K562 (cell line): ENCODE results near the gene MYH9. TPM values are rescaled to one million over a fixed set of nuclear protein-coding genes. Genes with fewer than 3 reads are reported as not detected.

Experiments used
- ATAC-seq: fragments of 200-7000 bp; cut with Tn5 transposase; 3 replicates; pipeline ENCODE4 v1.9.1; 2020; ENCODE audit warnings: moderate library complexity
- BruUV-seq: library from RNA; stranded (reverse); fragments of 400-500 nt; replicated peaks from 2 replicates; lab custom pipeline; 2021; lab: Mats Ljungman, UMichigan
- CTCF ChIA-PET: fragments of 300-600 bp; formaldehyde crosslinking; extraction: SDS; loops from one replicate; lab custom pipeline; 2021; ENCODE audit warnings: low intra/inter-chr PET ratio; lab: Yijun Ruan, JAX
- POLR2A ChIA-PET: fragments of 300-600, 350-650 bp; sonication (Branson Sonifier 250); formaldehyde crosslinking; extraction: SDS; loops from one replicate; lab custom pipeline; 2021; ENCODE audit warnings: antibody characterized with exemption, inconsistent platforms; lab: Yijun Ruan, JAX
- DNase-seq, 4 experiments: peaks; one replicate each; pipeline versions ENCODE4 v3.0.0 to v3.0.0-alpha.2; 2011 to 2018; ENCODE audit warnings: low spot score in 3 of 4, mixed read lengths in 3 of 4; ENCODE audit errors: extremely low read depth in 1 of 4
- FAIRE-seq: peaks from 2 replicates; lab custom pipeline; 2011; peaks lifted over from hg19 to GRCh38; lab: Jason Lieb, UNC
- H2AFZ ChIP-seq: 2 replicates; pipeline ENCODE4 v1.6.0; 2011; ENCODE audit warnings: low read depth, low read length, control low read depth, inconsistent platforms
- H3K27ac ChIP-seq: fragments of 200-600 bp; 3 replicates; pipeline ENCODE4 v1.8.0; 2011; ENCODE audit warnings: low read depth, mild to moderate bottlenecking, control low read depth, inconsistent platforms, low read length, moderate library complexity, mixed read lengths; ENCODE audit errors: extremely low read depth
- H3K27me3 ChIP-seq, 2 experiments: fragments of 300-600 bp in 1 of 2; 2 replicates in 1 of 2; 3 replicates in 1 of 2; pipeline versions ENCODE4 v1.6.0 to v1.8.0; 2011; ENCODE audit warnings: inconsistent platforms in 2 of 2, low read length in 2 of 2, mild to moderate bottlenecking in 1 of 2, mixed read lengths in 1 of 2, moderate library complexity in 1 of 2; ENCODE audit not compliant: control insufficient read depth in 2 of 2, insufficient read depth in 2 of 2
- H3K36me3 ChIP-seq: fragments of 300-600 bp; 3 replicates; pipeline ENCODE4 v1.8.0; 2011; ENCODE audit warnings: mild to moderate bottlenecking, low read length, inconsistent platforms; ENCODE audit not compliant: control insufficient read depth, insufficient read depth
- H3K4me1 ChIP-seq, 2 experiments: fragments of 200-600 bp in 1 of 2; replicated peaks in 1 of 2; 2 replicates in 1 of 2; 3 replicates in 1 of 2; pipeline versions ENCODE4 v1.5.1 to v1.8.0; 2011; ENCODE audit warnings: inconsistent platforms in 2 of 2, low read length in 2 of 2, mild to moderate bottlenecking in 1 of 2, mixed read lengths in 1 of 2, moderate library complexity in 1 of 2; ENCODE audit not compliant: control insufficient read depth in 2 of 2, insufficient read depth in 2 of 2
- H3K4me2 ChIP-seq: 2 replicates; pipeline ENCODE4 v1.6.1; 2011; ENCODE audit warnings: low read length, control low read depth, inconsistent platforms, mixed read lengths; ENCODE audit not compliant: insufficient read depth
- H3K4me3 ChIP-seq: fragments of 200-600 bp; sonication (generic), shearing (Covaris generic); 2 replicates; pipeline ENCODE4 v1.5.1; 2016; ENCODE audit warnings: control low read depth, inconsistent platforms
- H3K79me2 ChIP-seq: fragments of 200-600 bp; 3 replicates; pipeline ENCODE4 v1.8.0; 2011; ENCODE audit warnings: low read length, inconsistent platforms; ENCODE audit not compliant: control insufficient read depth, insufficient read depth
- H3K9ac ChIP-seq, 2 experiments: 2 replicates each; pipeline versions ENCODE4 v1.6.0 to v1.6.1; 2011; ENCODE audit warnings: low read depth in 2 of 2, low read length in 2 of 2, control low read depth in 1 of 2, inconsistent platforms in 1 of 2, mild to moderate bottlenecking in 1 of 2, mixed read lengths in 1 of 2; ENCODE audit not compliant: insufficient read depth in 1 of 2
- H3K9me1 ChIP-seq: one replicate; pipeline ENCODE4 v1.6.0; 2011; ENCODE audit warnings: inconsistent platforms, mild to moderate bottlenecking, low read length, moderate library complexity; ENCODE audit not compliant: control insufficient read depth, insufficient read depth
- H3K9me3 ChIP-seq: replicated peaks from 2 replicates; pipeline ENCODE4 v1.5.1; 2011; ENCODE audit warnings: low read depth, low read length, inconsistent platforms; ENCODE audit not compliant: control insufficient read depth, insufficient read depth
- H4K20me1 ChIP-seq: replicated peaks from 2 replicates; pipeline ENCODE4 v1.6.1; 2011; ENCODE audit warnings: low read length, inconsistent platforms, mixed read lengths; ENCODE audit not compliant: control insufficient read depth, insufficient read depth
- ARID1B ChIP-seq: fragments of 450-650 bp; IDR thresholded peaks from 2 replicates; pipeline ENCODE4 v1.6.1; 2016; ENCODE audit warnings: antibody characterized with exemption, mild to moderate bottlenecking, inconsistent platforms
- GTF2E2 ChIP-seq: fragments of 200-800 bp; sonication (Bioruptor generic); IDR thresholded peaks from 2 replicates; pipeline ENCODE4 v1.6.1; 2016; ENCODE audit warnings: missing genetic modification characterization, missing compliant biosample characterization
- YY1 ChIP-seq, 3 experiments: IDR thresholded peaks; 2 replicates each; pipeline ENCODE4 v1.6.1; 2011; ENCODE audit warnings: low read length in 2 of 3, mild to moderate bottlenecking in 2 of 3, moderate library complexity in 2 of 3, borderline replicate concordance in 1 of 3, control low read depth in 1 of 3, low read depth in 1 of 3; ENCODE audit not compliant: insufficient read depth in 3 of 3, insufficient replicate concordance in 2 of 3, control insufficient read depth in 1 of 3, insufficient read length in 1 of 3; ENCODE audit errors: extremely low read depth in 1 of 3
- WGBS: fragments of 100-300 bp; shearing (Covaris generic); methylation state at CpG from one replicate; pipeline ENCODE4 v1.1.6; 2016; ENCODE audit warnings: low coverage, mixed read lengths; ENCODE audit not compliant: insufficient coverage; ENCODE audit errors: missing lambda C conversion rate; 5-methylcytosine and 5-hydroxymethylcytosine counted together
- in situ Hi-C: fragments of 300-500 bp; cut with MboI; formaldehyde crosslinking; loops from 4 replicates; pipeline ENCODE4 v1.15.0; 2018; ENCODE audit warnings: inconsistent platforms, mixed read lengths
- intact Hi-C: fragments of 100-400 bp; cut with micrococcal nuclease; formaldehyde crosslinking; loops from 2 replicates; pipeline ENCODE4 v1.14.2; 2022
- polyA plus RNA-seq, 8 experiments: library from polyadenylated mRNA; depleted of rRNA in 4 of 8; stranded (reverse) in 5 of 8; unstranded in 3 of 8; fragments of >200 nt; fragmentation: Nextera tagmentation in 2 of 8; fragmentation: Illumina TruSeq in 1 of 8; extraction: Ambion mirVana in 2 of 8; extraction: Trizol in 1 of 8; gene quantifications; 2 replicates each; pipeline versions ENCODE4 v1.2.1 to v1.2.3, GENCODE V29; 2011 to 2014; ENCODE audit warnings: inconsistent platforms in 1 of 8, missing spikeins in 1 of 8
- total RNA-seq, 7 experiments: library from RNA; depleted of rRNA in 6 of 7; stranded (reverse); fragments of >200 nt in 6 of 7; fragmentation: Illumina TruSeq in 2 of 7; extraction: Trizol in 2 of 7; gene quantifications; 2 replicates each; pipeline versions ENCODE4 v1.2.1 to v1.2.3, GENCODE V29; 2011 to 2021; ENCODE audit warnings: low replicate concordance in 1 of 7
- TF ChIP-seq, protein P1 (sequence below): sonication (generic); formaldehyde crosslinking; IDR thresholded peaks from 2 replicates; pipeline ENCODE4 v1.8.0; 2022; ENCODE audit warnings: missing genetic modification reagents, mild to moderate bottlenecking, moderate library complexity, borderline replicate concordance
- TF ChIP-seq, protein P2 (sequence below): fragments of 250-450 bp; sonication (Bioruptor Pico); IDR thresholded peaks from 2 replicates; pipeline ENCODE4 v1.8.0; 2022; ENCODE audit warnings: inconsistent platforms, mild to moderate bottlenecking, moderate library complexity, borderline replicate concordance
- TF ChIP-seq, protein P3 (sequence below): fragments of 200-800 bp; sonication (Bioruptor generic); IDR thresholded peaks from 2 replicates; pipeline ENCODE4 v1.6.1; 2017; ENCODE audit warnings: missing genetic modification characterization, missing compliant biosample characterization

Gene MYH9
- total and polyA plus RNA-seq, 9 of the 15 experiments (the other 6 are each of a cell fraction or from before 2014, with no cell fraction given): 0.71 to 111 (median 24.6) TPM

DNA sequence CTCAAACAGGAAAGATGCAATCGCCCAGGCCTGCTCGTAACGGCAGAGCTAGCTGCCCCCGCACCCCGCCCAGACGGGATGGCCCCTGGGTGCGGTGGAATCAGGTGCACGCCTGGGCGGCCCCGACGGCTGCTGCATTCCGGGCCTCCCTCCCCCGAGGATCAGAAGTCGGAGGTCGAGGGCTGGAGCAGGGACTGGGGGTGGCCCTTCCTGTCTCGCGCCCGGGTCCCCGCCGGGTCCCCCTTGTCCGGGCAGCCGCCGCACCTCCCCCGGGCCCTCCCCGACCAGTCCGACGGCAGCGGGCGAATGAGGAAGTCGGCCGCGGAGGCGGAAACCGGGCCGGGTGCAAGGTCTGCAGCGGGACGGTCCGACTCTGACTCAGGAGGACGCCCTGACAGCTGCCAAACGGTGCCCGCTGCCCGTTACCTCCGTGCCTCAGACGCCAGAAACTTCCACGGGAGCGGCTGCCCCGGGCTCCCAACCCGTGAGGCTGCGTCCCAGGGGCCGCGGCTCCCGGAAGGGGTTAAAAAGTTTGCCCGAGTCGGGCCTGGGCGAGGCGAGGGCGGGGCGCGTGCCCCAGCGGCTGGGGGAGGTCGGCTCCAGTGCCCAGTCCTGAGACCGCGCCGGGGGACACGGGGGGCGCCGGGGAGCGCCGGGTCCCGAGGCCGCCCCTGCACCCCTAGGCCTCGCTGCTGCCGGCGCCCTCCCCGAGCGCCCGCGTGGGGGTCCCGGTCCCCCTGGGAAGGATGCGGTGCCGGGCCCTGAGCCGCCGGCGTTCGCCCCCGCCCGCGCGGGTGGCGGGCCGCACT is 663 bp downstream of the MYH9 start:
- no peaks in the 10 kb centered on the region for H3K9me3 ChIP-seq
- peak overlapping the region; percentile 87 for H3K27ac ChIP-seq
- peaks cover 49% of the 10 kb centered on the region for H3K79me2 ChIP-seq
- H3K36me3 ChIP-seq: peaks cover 17% of the 10 kb centered on the region; the same call in 2 of the 3 replicates
- intact Hi-C loops (loop anchor here (5.0 to 10.0 kb wide), 2 partner anchors 35 to 68 kb away; no protein-coding TSS in a partner anchor), in situ Hi-C loops (no loop called here)
- peak in 3 of 4 experiments; percentile 30 to 57 (median 35) for DNase-seq
- ChIA-PET POLR2A (interaction anchor here (0.6 to 1.8 kb wide), 4 partner anchors 9 to 76 kb away, joined by 3 to 4 read pairs (median 3); no protein-coding TSS in a partner anchor), CTCF (no interaction called here)
- no peak for FAIRE-seq
- no peaks in the 10 kb centered on the region for H3K27me3 ChIP-seq
- 0% methylated on average over 31 of the region's 91 CpGs for WGBS
- BruUV-seq: no TSS peak
- peak; percentile 44 for ATAC-seq
- peak overlapping the region; percentile 76 for H3K4me3 ChIP-seq
- H3K4me2 ChIP-seq: peak overlapping the region; percentile 73
- H3K4me1 ChIP-seq: peaks cover 22 to 24% of the 10 kb centered on the region in 2 experiments; a peak in 4 of 5 replicates
- no peak overlapping the region for H2AFZ ChIP-seq
- peak overlapping the region; percentile 76 to 91 for H3K9ac ChIP-seq
- H3K9me1 ChIP-seq: no peaks in the 10 kb centered on the region
- H4K20me1 ChIP-seq: peaks cover 20% of the 10 kb centered on the region; the same call in 1 of the 2 replicates
- TF ChIP-seq ARID1B (peak; percentile 46), GTF2E2 (tag) (peak; percentile 68; the same call in 1 of the 2 replicates), YY1 (IDR thresholded peaks at IDR 0.05; ENCODE audit: borderline replicate concordance in 1 of 3, control insufficient read depth in 1 of 3, extremely low read depth in 1 of 3, insufficient read depth in 3 of 3, insufficient read length in 1 of 3, insufficient replicate concordance in 2 of 3, low read depth in 1 of 3, low read length in 2 of 3) (peak in 1 of 3 experiments; percentile 11)
- TF ChIP-seq, protein P1, sequence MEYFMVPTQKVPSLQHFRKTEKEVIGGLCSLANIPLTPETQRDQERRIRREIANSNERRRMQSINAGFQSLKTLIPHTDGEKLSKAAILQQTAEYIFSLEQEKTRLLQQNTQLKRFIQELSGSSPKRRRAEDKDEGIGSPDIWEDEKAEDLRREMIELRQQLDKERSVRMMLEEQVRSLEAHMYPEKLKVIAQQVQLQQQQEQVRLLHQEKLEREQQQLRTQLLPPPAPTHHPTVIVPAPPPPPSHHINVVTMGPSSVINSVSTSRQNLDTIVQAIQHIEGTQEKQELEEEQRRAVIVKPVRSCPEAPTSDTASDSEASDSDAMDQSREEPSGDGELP (CRISPR knock-in tag): peak; percentile 36; the same call in 1 of the 2 replicates
- TF ChIP-seq, protein P2, sequence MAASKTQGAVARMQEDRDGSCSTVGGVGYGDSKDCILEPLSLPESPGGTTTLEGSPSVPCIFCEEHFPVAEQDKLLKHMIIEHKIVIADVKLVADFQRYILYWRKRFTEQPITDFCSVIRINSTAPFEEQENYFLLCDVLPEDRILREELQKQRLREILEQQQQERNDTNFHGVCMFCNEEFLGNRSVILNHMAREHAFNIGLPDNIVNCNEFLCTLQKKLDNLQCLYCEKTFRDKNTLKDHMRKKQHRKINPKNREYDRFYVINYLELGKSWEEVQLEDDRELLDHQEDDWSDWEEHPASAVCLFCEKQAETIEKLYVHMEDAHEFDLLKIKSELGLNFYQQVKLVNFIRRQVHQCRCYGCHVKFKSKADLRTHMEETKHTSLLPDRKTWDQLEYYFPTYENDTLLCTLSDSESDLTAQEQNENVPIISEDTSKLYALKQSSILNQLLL (CRISPR knock-in tag): no peak
- TF ChIP-seq, protein P3, sequence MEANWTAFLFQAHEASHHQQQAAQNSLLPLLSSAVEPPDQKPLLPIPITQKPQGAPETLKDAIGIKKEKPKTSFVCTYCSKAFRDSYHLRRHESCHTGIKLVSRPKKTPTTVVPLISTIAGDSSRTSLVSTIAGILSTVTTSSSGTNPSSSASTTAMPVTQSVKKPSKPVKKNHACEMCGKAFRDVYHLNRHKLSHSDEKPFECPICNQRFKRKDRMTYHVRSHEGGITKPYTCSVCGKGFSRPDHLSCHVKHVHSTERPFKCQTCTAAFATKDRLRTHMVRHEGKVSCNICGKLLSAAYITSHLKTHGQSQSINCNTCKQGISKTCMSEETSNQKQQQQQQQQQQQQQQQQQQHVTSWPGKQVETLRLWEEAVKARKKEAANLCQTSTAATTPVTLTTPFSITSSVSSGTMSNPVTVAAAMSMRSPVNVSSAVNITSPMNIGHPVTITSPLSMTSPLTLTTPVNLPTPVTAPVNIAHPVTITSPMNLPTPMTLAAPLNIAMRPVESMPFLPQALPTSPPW: peak; percentile 54; the same call in 1 of the 2 replicates
